ENCODE measurements around the gene FALEC. TPM values are rescaled to one million over a fixed set of nuclear protein-coding genes. Genes with fewer than 3 reads are reported as not detected.

Gene FALEC
- total and polyA plus RNA-seq, 12 donors, result 0.40 to 0.61 (median 0.50) TPM; not detected in 9

- Histone ChIP-seq H3K36me3 (replicated peaks in 1 of 2) (peaks cover 0 to 57% of the 10 kb centered on the region in 2 donors), H3K4me1 (replicated peaks in 1 of 2) (no peaks in the 10 kb centered on the region), H3K27me3 (no peaks in the 10 kb centered on the region), H3K4me3 (no peak overlapping the region), H3K27ac (no peak overlapping the region), H3K9me3 (replicated peaks in 1 of 3) (no peaks in the 10 kb centered on the region)
- intact Hi-C loops (cut with DNase I), result no loop called here
- 92 to 96% (median 94%) methylated on average over 10 of the region's 10 CpGs for WGBS, 4 donors
- TF ChIP-seq CTCF (IDR thresholded peaks at IDR 0.05) (no peak), POLR2A (IDR thresholded peaks at IDR 0.05) (no peak)
- no peak for DNase-seq
These were observed 17.2 kb upstream of the FALEC start for GRCh38 chr1:150498342-150498741.

- H3K9me3 ChIP-seq (replicated peaks in 1 of 3), result no peaks in the 10 kb centered on the region
- DNase-seq, result no peak
- intact Hi-C loops (cut with DNase I), result no loop called here
- H3K4me1 ChIP-seq (replicated peaks in 1 of 2), result peaks cover 3 to 16% of the 10 kb centered on the region in 2 donors
- H3K4me3 ChIP-seq, result no peak overlapping the region
- peaks cover 0 to 35% of the 10 kb centered on the region in 2 donors for H3K36me3 ChIP-seq (replicated peaks in 1 of 2)
- no peak overlapping the region for H3K27ac ChIP-seq
- no peaks in the 10 kb centered on the region for H3K27me3 ChIP-seq
- WGBS, 4 donors, result 86 to 92% (median 90%) methylated on average over 2 to 6 of the region's 6 CpGs
- TF ChIP-seq POLR2A (IDR thresholded peaks at IDR 0.05) (no peak), CTCF (IDR thresholded peaks at IDR 0.05) (no peak)
These were observed 10.1 kb upstream of the FALEC start for GRCh38 chr1:150505431-150505830.

- no peak for TF ChIP-seq CTCF (IDR thresholded peaks at IDR 0.05)
- TF ChIP-seq POLR2A (IDR thresholded peaks at IDR 0.05), result peak in 1 of 2 donors; percentile 47
- H3K36me3 ChIP-seq (replicated peaks in 1 of 2), result peaks cover 0 to 26% of the 10 kb centered on the region in 2 donors
- H3K27ac ChIP-seq, result peak within 1 kb of the TSS in 4 of 5 donors; percentile 30 to 87 (median 62)
- WGBS, 4 donors, result 42 to 68% (median 54%) methylated on average over 5 to 7 of the region's 7 CpGs
- peak within 1 kb of the TSS in 1 of 4 donors; percentile 3 for H3K4me3 ChIP-seq
- peaks cover 3 to 16% of the 10 kb centered on the region in 2 donors for H3K4me1 ChIP-seq (replicated peaks in 1 of 2)
- no peaks in the 10 kb centered on the region for H3K9me3 ChIP-seq (replicated peaks in 1 of 3)
- DNase-seq, result peak; percentile 52 to 83 (median 76)
- intact Hi-C loops (cut with DNase I), result no loop called here
- no peaks in the 10 kb centered on the region for H3K27me3 ChIP-seq
These were observed 7.4 kb upstream of the FALEC start, which contains the start of gene ECM1 for GRCh38 chr1:150507912-150508864. Gene ECM1 (plus strand): TSS chr1:150508109. CDS start chr1:150508210, 101 bp downstream.

GRCh38 chr1:150508982-150509381 is 6.6 kb upstream of the FALEC start:
- Histone ChIP-seq H3K36me3 (replicated peaks in 1 of 2) (peaks cover 0 to 26% of the 10 kb centered on the region in 2 donors), H3K4me3 (peak overlapping the region in 1 of 4 donors; percentile 3), H3K27me3 (no peaks in the 10 kb centered on the region), H3K4me1 (replicated peaks in 1 of 2) (peaks cover 3 to 16% of the 10 kb centered on the region in 2 donors), H3K27ac (peak overlapping the region in 1 of 5 donors; percentile 45), H3K9me3 (replicated peaks in 1 of 3) (no peaks in the 10 kb centered on the region)
- intact Hi-C loops (cut with DNase I), result no loop called here
- no peak for TF ChIP-seq CTCF (IDR thresholded peaks at IDR 0.05)
- no peak for TF ChIP-seq POLR2A (IDR thresholded peaks at IDR 0.05)
- DNase-seq, result no peak
- WGBS, 4 donors, result 44 to 65% (median 58%) methylated on average over 4 of the region's 4 CpGs

Data from adrenal gland (tissue), 12 donors.